ENCODE data around the gene L1CAM.

DNA sequence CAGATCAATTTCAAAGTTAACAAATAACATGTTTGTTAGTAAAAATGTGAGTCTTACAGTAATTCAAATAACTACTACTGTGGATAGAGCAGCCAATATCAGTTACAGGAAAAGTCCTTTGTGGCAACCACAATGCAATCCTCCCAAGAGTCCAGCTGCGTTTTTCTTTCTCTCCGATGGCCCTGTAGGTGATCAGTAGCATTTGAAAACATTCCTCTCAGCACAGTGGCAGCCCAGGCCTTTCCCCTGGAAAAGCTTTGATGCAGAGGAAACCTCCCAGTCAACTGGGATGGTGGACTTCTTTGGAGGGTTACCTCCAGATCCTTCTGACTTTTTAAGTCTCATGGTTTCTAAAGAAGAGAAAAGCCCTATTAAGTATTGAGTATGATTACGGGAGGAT is 37.6 kb downstream of the L1CAM start:
- TF ChIP-seq, protein P1, sequence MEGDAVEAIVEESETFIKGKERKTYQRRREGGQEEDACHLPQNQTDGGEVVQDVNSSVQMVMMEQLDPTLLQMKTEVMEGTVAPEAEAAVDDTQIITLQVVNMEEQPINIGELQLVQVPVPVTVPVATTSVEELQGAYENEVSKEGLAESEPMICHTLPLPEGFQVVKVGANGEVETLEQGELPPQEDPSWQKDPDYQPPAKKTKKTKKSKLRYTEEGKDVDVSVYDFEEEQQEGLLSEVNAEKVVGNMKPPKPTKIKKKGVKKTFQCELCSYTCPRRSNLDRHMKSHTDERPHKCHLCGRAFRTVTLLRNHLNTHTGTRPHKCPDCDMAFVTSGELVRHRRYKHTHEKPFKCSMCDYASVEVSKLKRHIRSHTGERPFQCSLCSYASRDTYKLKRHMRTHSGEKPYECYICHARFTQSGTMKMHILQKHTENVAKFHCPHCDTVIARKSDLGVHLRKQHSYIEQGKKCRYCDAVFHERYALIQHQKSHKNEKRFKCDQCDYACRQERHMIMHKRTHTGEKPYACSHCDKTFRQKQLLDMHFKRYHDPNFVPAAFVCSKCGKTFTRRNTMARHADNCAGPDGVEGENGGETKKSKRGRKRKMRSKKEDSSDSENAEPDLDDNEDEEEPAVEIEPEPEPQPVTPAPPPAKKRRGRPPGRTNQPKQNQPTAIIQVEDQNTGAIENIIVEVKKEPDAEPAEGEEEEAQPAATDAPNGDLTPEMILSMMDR (conservative IDR thresholded peaks at IDR 0.05; ENCODE audit: low read depth, low read length): no peak
- TF ChIP-seq EZH2 (IDR thresholded peaks at IDR 0.05; ENCODE audit: borderline replicate concordance, low read depth, low read length, poor library complexity, severe bottlenecking): no peak

All from A673 (cell line).